ENCODE data around the gene SHB.
"Not testable (repeated sequence)": the region's sequence is repeated elsewhere in the genome, so short reads cannot be mapped to it uniquely, and the experiment has no call there.

SHB gene

GRCh38 chr9:37969558-37970300 lies 99.3 kb downstream of the SHB start:
- H3K4me3 ChIP-seq (ENCODE audit: low read depth, low read length): no peak overlapping the region
- H3K27ac ChIP-seq (ENCODE audit: low read depth, low read length): no peak overlapping the region
- H3K36me3 ChIP-seq (ENCODE audit: control insufficient read depth, insufficient read depth, low read length): peaks cover 21% of the 10 kb centered on the region; the same call in 1 of the 2 replicates
- H3K4me1 ChIP-seq (ENCODE audit: control insufficient read depth, insufficient read depth, low read length): peaks cover 5% of the 10 kb centered on the region
- no peak overlapping the region for H3K9ac ChIP-seq (ENCODE audit: low read length)
- H3K27me3 ChIP-seq (ENCODE audit: control insufficient read depth, insufficient read depth, low read length): no peaks in the 10 kb centered on the region
- no peaks in the 10 kb centered on the region for H3K9me3 ChIP-seq (ENCODE audit: control insufficient read depth, insufficient read depth, low read depth, low read length)

GRCh38 chr9:37969130-37969529 lies 99.9 kb downstream of the SHB start:
- H3K4me1 ChIP-seq (ENCODE audit: control insufficient read depth, insufficient read depth, low read length): no peaks in the 10 kb centered on the region; the same call in 1 of the 2 replicates
- no peaks in the 10 kb centered on the region for H3K9me3 ChIP-seq (ENCODE audit: control insufficient read depth, insufficient read depth, low read depth, low read length)
- no peak overlapping the region for H3K4me3 ChIP-seq (ENCODE audit: low read depth, low read length)
- peaks cover 15% of the 10 kb centered on the region; the same call in 1 of the 2 replicates for H3K36me3 ChIP-seq (ENCODE audit: control insufficient read depth, insufficient read depth, low read length)
- H3K9ac ChIP-seq (ENCODE audit: low read length): no peak overlapping the region
- no peaks in the 10 kb centered on the region for H3K27me3 ChIP-seq (ENCODE audit: control insufficient read depth, insufficient read depth, low read length)
- H3K27ac ChIP-seq (ENCODE audit: low read depth, low read length): no peak overlapping the region

- Histone ChIP-seq H3K4me3 (ENCODE audit: low read depth, low read length) (no peak overlapping the region), H3K27ac (ENCODE audit: low read depth, low read length) (no peak overlapping the region), H3K9ac (ENCODE audit: low read length) (no peak overlapping the region), H3K9me3 (ENCODE audit: control insufficient read depth, insufficient read depth, low read depth, low read length) (no peaks in the 10 kb centered on the region), H3K27me3 (ENCODE audit: control insufficient read depth, insufficient read depth, low read length) (no peaks in the 10 kb centered on the region), H3K36me3 (ENCODE audit: control insufficient read depth, insufficient read depth, low read length) (peaks cover 11% of the 10 kb centered on the region; the same call in 1 of the 2 replicates), H3K4me1 (ENCODE audit: control insufficient read depth, insufficient read depth, low read length) (no peaks in the 10 kb centered on the region; the same call in 1 of the 2 replicates)
These were observed 100.8 kb downstream of the SHB start for GRCh38 chr9:37968228-37968701.

DNA sequence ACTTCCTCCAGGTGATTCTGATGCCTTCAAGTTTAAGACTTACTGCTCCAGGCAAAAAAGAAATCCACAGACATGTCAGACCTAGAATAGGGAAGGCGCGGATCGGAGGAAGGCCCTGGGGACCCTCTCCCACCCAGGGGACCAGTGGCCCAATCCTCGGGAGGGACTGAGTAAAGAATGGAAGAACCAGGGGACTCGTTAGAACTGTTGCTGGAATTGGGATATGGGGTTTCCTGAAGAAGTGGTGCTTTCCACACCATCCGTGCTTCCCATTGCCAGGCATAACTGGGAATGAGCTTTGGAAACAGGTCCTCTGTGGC lies 101.3 kb downstream of the SHB start:
- Histone ChIP-seq H3K27me3 (ENCODE audit: control insufficient read depth, insufficient read depth, low read length) (no peaks in the 10 kb centered on the region), H3K36me3 (ENCODE audit: control insufficient read depth, insufficient read depth, low read length) (peaks cover 11% of the 10 kb centered on the region; the same call in 1 of the 2 replicates), H3K27ac (ENCODE audit: low read depth, low read length) (no peak overlapping the region), H3K9me3 (ENCODE audit: control insufficient read depth, insufficient read depth, low read depth, low read length) (no peaks in the 10 kb centered on the region), H3K4me3 (ENCODE audit: low read depth, low read length) (no peak overlapping the region), H3K9ac (ENCODE audit: low read length) (no peak overlapping the region), H3K4me1 (ENCODE audit: control insufficient read depth, insufficient read depth, low read length) (no peaks in the 10 kb centered on the region; the same call in 1 of the 2 replicates)

- Histone ChIP-seq H3K4me3 (ENCODE audit: low read depth, low read length) (no peak overlapping the region), H3K27ac (ENCODE audit: low read depth, low read length) (no peak overlapping the region), H3K9me3 (ENCODE audit: control insufficient read depth, insufficient read depth, low read depth, low read length) (no peaks in the 10 kb centered on the region), H3K4me1 (ENCODE audit: control insufficient read depth, insufficient read depth, low read length) (no peaks in the 10 kb centered on the region; the same call in 1 of the 2 replicates), H3K27me3 (ENCODE audit: control insufficient read depth, insufficient read depth, low read length) (no peaks in the 10 kb centered on the region), H3K36me3 (ENCODE audit: control insufficient read depth, insufficient read depth, low read length) (peaks cover 7% of the 10 kb centered on the region; the same call in 1 of the 2 replicates), H3K9ac (ENCODE audit: low read length) (no peak overlapping the region)
These were observed 101.8 kb downstream of the SHB start for GRCh38 chr9:37967014-37967760.

DNA sequence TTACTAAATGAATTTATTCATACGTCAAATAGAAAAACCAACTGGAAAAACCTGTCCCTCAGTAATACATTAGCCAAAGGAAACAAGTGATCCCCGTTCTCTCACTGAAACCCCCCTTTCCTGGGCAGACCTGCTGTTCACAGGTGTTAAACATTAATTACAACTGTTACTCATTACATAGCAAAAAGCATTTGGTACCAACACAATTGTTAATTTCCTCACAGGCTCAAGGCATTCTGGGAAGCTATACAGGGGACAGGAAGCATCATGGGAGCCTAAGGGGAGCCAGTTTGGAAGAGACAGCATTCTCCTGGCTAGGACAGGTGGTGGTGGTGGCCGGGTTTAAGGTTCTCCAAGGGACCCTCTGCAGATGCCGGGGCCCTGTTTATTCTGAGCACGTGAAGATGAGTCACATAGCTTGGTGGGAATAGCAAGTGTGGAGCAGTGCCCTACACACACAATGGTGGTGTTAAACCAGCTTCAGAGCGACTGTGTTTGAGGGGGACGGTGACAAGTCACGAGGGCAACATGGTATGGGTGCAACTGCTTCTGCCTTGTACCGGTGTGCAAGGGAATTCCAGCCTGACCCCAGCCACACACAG lies 102.5 kb downstream of the SHB start:
- Histone ChIP-seq H3K36me3 (ENCODE audit: control insufficient read depth, insufficient read depth, low read length) (peaks cover 6% of the 10 kb centered on the region; the same call in 1 of the 2 replicates), H3K4me1 (ENCODE audit: control insufficient read depth, insufficient read depth, low read length) (no peaks in the 10 kb centered on the region; the same call in 1 of the 2 replicates)

DNA sequence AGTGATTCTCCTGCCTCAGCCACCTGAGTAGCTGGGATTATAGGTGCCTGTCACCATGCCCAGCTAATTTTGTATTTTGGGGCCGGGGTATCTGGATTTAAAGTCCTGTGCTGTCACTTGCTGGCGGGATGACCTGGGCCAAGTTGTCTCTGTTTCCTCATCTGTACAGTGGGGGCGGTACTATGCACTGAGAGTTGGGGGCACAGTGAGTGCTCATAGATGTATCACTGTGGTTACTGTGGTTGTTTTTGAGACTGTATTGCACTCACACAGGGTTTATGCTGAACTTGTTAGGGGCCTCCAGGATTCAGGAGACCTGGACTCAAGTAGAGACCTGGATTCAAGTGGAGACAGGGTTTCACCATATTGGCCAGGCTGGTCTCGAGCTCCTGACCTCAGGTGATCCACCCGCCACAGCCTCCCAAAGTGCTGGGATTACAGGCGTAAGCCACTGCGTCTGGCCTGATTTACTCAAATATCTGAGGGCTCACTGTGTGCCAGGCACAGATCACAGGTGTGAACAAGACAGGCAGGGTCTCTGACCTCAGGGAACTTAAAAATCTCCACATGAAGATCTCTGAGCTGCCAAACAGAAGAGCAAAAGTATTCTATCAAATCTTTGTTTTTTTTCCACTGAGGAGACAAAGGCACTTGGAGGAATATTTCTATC lies 103.2 kb downstream of the SHB start:
- not testable (repeated sequence) for H3K4me1 ChIP-seq (ENCODE audit: control insufficient read depth, insufficient read depth, low read length); H3K9ac ChIP-seq (ENCODE audit: low read length); H3K36me3 ChIP-seq (ENCODE audit: control insufficient read depth, insufficient read depth, low read length)

More for the DNA sequence above, 102.5 kb downstream of the SHB start:
- Histone ChIP-seq H3K9ac (ENCODE audit: low read length) (no peak overlapping the region), H3K9me3 (ENCODE audit: control insufficient read depth, insufficient read depth, low read depth, low read length) (no peaks in the 10 kb centered on the region), H3K27me3 (ENCODE audit: control insufficient read depth, insufficient read depth, low read length) (no peaks in the 10 kb centered on the region), H3K4me3 (ENCODE audit: low read depth, low read length) (no peak overlapping the region), H3K27ac (ENCODE audit: low read depth, low read length) (no peak overlapping the region)

GRCh38 chr9:37965116-37965515 lies 103.9 kb downstream of the SHB start:
- no peak overlapping the region for H3K27ac ChIP-seq (ENCODE audit: low read depth, low read length)
- H3K4me1 ChIP-seq (ENCODE audit: control insufficient read depth, insufficient read depth, low read length): peaks cover 2% of the 10 kb centered on the region; the same call in 1 of the 2 replicates
- no peak overlapping the region for H3K9ac ChIP-seq (ENCODE audit: low read length)

More for the DNA sequence above, 103.2 kb downstream of the SHB start:
- not testable (repeated sequence) for H3K9me3 ChIP-seq (ENCODE audit: control insufficient read depth, insufficient read depth, low read depth, low read length); H3K27me3 ChIP-seq (ENCODE audit: control insufficient read depth, insufficient read depth, low read length); H3K4me3 ChIP-seq (ENCODE audit: low read depth, low read length); H3K27ac ChIP-seq (ENCODE audit: low read depth, low read length)

DNA sequence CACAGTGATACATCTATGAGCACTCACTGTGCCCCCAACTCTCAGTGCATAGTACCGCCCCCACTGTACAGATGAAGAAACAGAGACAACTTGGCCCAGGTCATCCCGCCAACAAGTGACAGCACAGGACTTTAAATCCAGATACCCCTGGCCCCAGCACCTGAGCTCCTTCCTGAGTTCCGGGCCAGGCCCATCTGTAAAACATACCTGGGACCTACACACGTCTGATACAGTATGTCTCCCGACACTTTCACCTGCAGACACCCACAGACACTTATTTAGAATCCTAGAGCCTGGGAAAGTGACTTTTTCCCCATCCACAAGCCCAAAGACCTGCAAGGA lies 104.3 kb downstream of the SHB start:
- no peaks in the 10 kb centered on the region for H3K27me3 ChIP-seq (ENCODE audit: control insufficient read depth, insufficient read depth, low read length)
- H3K4me1 ChIP-seq (ENCODE audit: control insufficient read depth, insufficient read depth, low read length): peaks cover 2% of the 10 kb centered on the region; the same call in 1 of the 2 replicates
- H3K4me3 ChIP-seq (ENCODE audit: low read depth, low read length): no peak overlapping the region
- H3K36me3 ChIP-seq (ENCODE audit: control insufficient read depth, insufficient read depth, low read length): peaks cover 6% of the 10 kb centered on the region; the same call in 1 of the 2 replicates
- H3K9ac ChIP-seq (ENCODE audit: low read length): no peak overlapping the region
- H3K9me3 ChIP-seq (ENCODE audit: control insufficient read depth, insufficient read depth, low read depth, low read length): no peaks in the 10 kb centered on the region
- no peak overlapping the region for H3K27ac ChIP-seq (ENCODE audit: low read depth, low read length)

More at GRCh38 chr9:37965116-37965515, 103.9 kb downstream of the SHB start:
- Histone ChIP-seq H3K9me3 (ENCODE audit: control insufficient read depth, insufficient read depth, low read depth, low read length) (no peaks in the 10 kb centered on the region), H3K4me3 (ENCODE audit: low read depth, low read length) (no peak overlapping the region), H3K27me3 (ENCODE audit: control insufficient read depth, insufficient read depth, low read length) (no peaks in the 10 kb centered on the region), H3K36me3 (ENCODE audit: control insufficient read depth, insufficient read depth, low read length) (peaks cover 6% of the 10 kb centered on the region; the same call in 1 of the 2 replicates)

- Histone ChIP-seq H3K9me3 (ENCODE audit: control insufficient read depth, insufficient read depth, low read depth, low read length) (no peaks in the 10 kb centered on the region), H3K27ac (ENCODE audit: low read depth, low read length) (no peak overlapping the region), H3K4me3 (ENCODE audit: low read depth, low read length) (no peak overlapping the region), H3K36me3 (ENCODE audit: control insufficient read depth, insufficient read depth, low read length) (peaks cover 6% of the 10 kb centered on the region; the same call in 1 of the 2 replicates), H3K27me3 (ENCODE audit: control insufficient read depth, insufficient read depth, low read length) (no peaks in the 10 kb centered on the region), H3K4me1 (ENCODE audit: control insufficient read depth, insufficient read depth, low read length) (peaks cover 2% of the 10 kb centered on the region; the same call in 1 of the 2 replicates), H3K9ac (ENCODE audit: low read length) (no peak overlapping the region)
These were observed 104.9 kb downstream of the SHB start for GRCh38 chr9:37963936-37964739.
